ENCODE measurements around the gene ADAMTS2.

DNA sequence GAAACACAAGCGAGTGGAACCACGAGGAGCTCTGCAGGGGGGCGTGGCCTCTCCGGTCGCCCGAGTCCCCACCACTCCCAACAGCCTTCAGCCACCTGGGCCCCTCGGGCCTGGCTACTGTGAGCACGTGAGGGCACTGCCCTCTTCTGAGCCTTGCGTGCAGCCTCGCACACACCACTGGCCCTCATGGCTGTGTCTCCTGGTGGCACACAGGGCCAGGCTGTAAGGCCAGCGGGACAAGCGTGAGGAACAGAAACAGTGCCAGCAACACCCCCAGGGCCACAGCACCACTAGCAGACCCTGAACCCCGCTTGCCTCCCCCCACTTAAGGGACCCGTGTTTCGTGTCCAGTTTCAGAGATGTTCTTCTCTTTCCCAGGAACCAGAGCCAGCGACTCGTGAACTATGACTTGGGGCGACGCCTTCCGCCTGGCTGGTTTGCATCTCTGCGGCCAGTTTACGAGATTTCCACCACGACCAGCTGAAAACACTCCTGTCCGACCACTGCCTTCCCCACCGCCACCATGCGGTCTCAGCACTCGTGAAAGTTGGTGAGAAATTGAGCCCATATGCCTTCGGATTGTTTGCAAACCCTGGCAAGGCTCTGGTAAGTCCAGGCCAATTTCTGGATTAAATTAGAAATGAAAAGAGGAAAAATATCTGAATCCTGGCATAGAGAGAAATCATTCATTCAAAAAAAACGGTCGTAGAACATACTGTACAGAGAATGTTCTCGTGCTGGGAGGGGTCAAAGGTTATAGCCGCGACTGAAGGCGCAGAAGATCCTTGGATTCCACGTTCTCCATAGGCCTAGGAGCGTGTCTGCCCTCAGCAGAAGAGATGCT is 149.5 kb downstream of the ADAMTS2 start:
- TF ChIP-seq, protein P1, sequence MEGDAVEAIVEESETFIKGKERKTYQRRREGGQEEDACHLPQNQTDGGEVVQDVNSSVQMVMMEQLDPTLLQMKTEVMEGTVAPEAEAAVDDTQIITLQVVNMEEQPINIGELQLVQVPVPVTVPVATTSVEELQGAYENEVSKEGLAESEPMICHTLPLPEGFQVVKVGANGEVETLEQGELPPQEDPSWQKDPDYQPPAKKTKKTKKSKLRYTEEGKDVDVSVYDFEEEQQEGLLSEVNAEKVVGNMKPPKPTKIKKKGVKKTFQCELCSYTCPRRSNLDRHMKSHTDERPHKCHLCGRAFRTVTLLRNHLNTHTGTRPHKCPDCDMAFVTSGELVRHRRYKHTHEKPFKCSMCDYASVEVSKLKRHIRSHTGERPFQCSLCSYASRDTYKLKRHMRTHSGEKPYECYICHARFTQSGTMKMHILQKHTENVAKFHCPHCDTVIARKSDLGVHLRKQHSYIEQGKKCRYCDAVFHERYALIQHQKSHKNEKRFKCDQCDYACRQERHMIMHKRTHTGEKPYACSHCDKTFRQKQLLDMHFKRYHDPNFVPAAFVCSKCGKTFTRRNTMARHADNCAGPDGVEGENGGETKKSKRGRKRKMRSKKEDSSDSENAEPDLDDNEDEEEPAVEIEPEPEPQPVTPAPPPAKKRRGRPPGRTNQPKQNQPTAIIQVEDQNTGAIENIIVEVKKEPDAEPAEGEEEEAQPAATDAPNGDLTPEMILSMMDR (conservative IDR thresholded peaks at IDR 0.05 in 1 of 2, IDR thresholded peaks at IDR 0.05 in 1 of 2; ENCODE audit: low read depth in 1 of 2, low read length in 2 of 2) = no peak
- no peak for TF ChIP-seq EZH2 (IDR thresholded peaks at IDR 0.05; ENCODE audit: low read length, missing control alignments)
